H1 (cell line): Measurements from ENCODE around the gene DSE. TPM values are rescaled to one million over a fixed set of nuclear protein-coding genes. Genes with fewer than 3 reads are reported as not detected.

Experiments
- CTCF ChIA-PET: fragments of 300-600 bp; sonication (Branson Sonifier 250); formaldehyde crosslinking; loops from one replicate; lab custom pipeline; 2021; ENCODE audit not compliant: partially characterized antibody; lab: Charles Lee
- POLR2A ChIA-PET: fragments of 300-600 bp; sonication (Branson Sonifier 250); formaldehyde crosslinking; loops from one replicate; lab custom pipeline; 2021; ENCODE audit warnings: inconsistent platforms; ENCODE audit not compliant: partially characterized antibody; lab: Charles Lee
- DNase-seq, 2 experiments: peaks; one replicate each; pipeline versions ENCODE4 v3.0.0 to v3.0.0-alpha.2; 2010 to 2022; ENCODE audit warnings: low spot score in 2 of 2, low read depth in 1 of 2, mixed read lengths in 1 of 2
- FAIRE-seq: peaks from 2 replicates; lab custom pipeline; 2011; peaks lifted over from hg19 to GRCh38; lab: Jason Lieb, UNC
- H2AFZ ChIP-seq: 2 replicates; pipeline ENCODE4 v1.8.1; 2012; ENCODE audit warnings: low read length, inconsistent platforms
- H2AK5ac ChIP-seq: 2 replicates; pipeline ENCODE4 v1.6.1; 2013; ENCODE audit warnings: low read depth, low read length
- H2BK120ac ChIP-seq: replicated peaks from 2 replicates; pipeline ENCODE3; 2013; ENCODE audit warnings: low read depth, low read length, inconsistent platforms
- H2BK12ac ChIP-seq: 2 replicates; pipeline ENCODE4 v1.6.1; 2013; ENCODE audit warnings: low read depth, low read length
- H2BK15ac ChIP-seq: 2 replicates; pipeline ENCODE4 v1.6.1; 2013; ENCODE audit warnings: low read length
- H2BK20ac ChIP-seq: 2 replicates; pipeline ENCODE4 v1.6.1; 2013; ENCODE audit warnings: low read length
- H2BK5ac ChIP-seq: 2 replicates; pipeline ENCODE4 v1.6.1; 2013; ENCODE audit warnings: low read depth, low read length
- H3K14ac ChIP-seq: 2 replicates; pipeline ENCODE4 v1.6.1; 2013; ENCODE audit warnings: inconsistent platforms; ENCODE audit not compliant: insufficient read length
- H3K18ac ChIP-seq: 2 replicates; pipeline ENCODE4 v1.6.1; 2013; ENCODE audit warnings: low read length; ENCODE audit errors: extremely low read depth
- H3K23ac ChIP-seq: 2 replicates; pipeline ENCODE4 v1.6.1; 2013; ENCODE audit warnings: inconsistent platforms; ENCODE audit not compliant: insufficient read length
- H3K23me2 ChIP-seq: 2 replicates; pipeline ENCODE4 v1.6.1; 2013; ENCODE audit warnings: low read depth, low read length
- H3K27ac ChIP-seq: 2 replicates; pipeline ENCODE4 v1.6.1; 2011; ENCODE audit warnings: low read depth, low read length, inconsistent platforms
- H3K27me3 ChIP-seq, 4 experiments: replicated peaks in 1 of 4; 1 replicate in 1 of 4; 2 replicates in 3 of 4; pipeline versions ENCODE4 v1.6.1 to v1.8.1; 2011 to 2013; ENCODE audit warnings: low read length in 3 of 4, mild to moderate bottlenecking in 3 of 4, inconsistent platforms in 2 of 4, mixed read lengths in 2 of 4, moderate library complexity in 1 of 4; ENCODE audit not compliant: control insufficient read depth in 3 of 4, insufficient read depth in 3 of 4; ENCODE audit errors: extremely low read depth in 1 of 4
- H3K36me3 ChIP-seq, 4 experiments: 2 replicates each; pipeline versions ENCODE4 v1.6.1 to v1.8.1; 2011 to 2013; ENCODE audit warnings: mild to moderate bottlenecking in 4 of 4, low read length in 3 of 4, moderate library complexity in 2 of 4, control low read depth in 1 of 4, inconsistent platforms in 1 of 4; ENCODE audit not compliant: insufficient read depth in 4 of 4, control insufficient read depth in 2 of 4
- H3K4ac ChIP-seq: replicated peaks from 2 replicates; pipeline ENCODE3; 2013; ENCODE audit warnings: low read length, low read depth, mixed read lengths, inconsistent platforms; ENCODE audit not compliant: insufficient read length
- H3K4me1 ChIP-seq, 4 experiments: replicated peaks in 1 of 4; 1 replicate in 1 of 4; 2 replicates in 3 of 4; pipeline versions ENCODE4 v1.6.1 to v1.8.1; 2011 to 2013; ENCODE audit warnings: low read length in 3 of 4, inconsistent platforms in 2 of 4, mixed read lengths in 1 of 4; ENCODE audit not compliant: insufficient read depth in 4 of 4, control insufficient read depth in 3 of 4
- H3K4me2 ChIP-seq, 2 experiments: 2 replicates each; pipeline versions ENCODE4 v1.6.1 to v1.8.1; 2011 to 2013; ENCODE audit warnings: low read depth in 2 of 2, low read length in 2 of 2, control low read depth in 1 of 2, inconsistent platforms in 1 of 2, mild to moderate bottlenecking in 1 of 2; ENCODE audit not compliant: insufficient read depth in 1 of 2
- H3K4me3 ChIP-seq, 4 experiments: fragments of 200-600, 300-600 bp in 1 of 4; sonication (generic), shearing (Covaris generic), sonication (Bioruptor Twin) in 1 of 4; 2 replicates each; pipeline versions ENCODE4 v1.5.1 to v1.8.1; 2011 to 2016; ENCODE audit warnings: low read length in 4 of 4, low read depth in 3 of 4, control low read depth in 2 of 4, inconsistent platforms in 2 of 4, mild to moderate bottlenecking in 2 of 4, mixed read lengths in 1 of 4, moderate library complexity in 1 of 4; ENCODE audit not compliant: insufficient read depth in 2 of 4; ENCODE audit errors: extremely low read depth in 1 of 4
- H3K56ac ChIP-seq: replicated peaks from 2 replicates; pipeline ENCODE3; 2013; ENCODE audit warnings: low read depth, mild to moderate bottlenecking, mixed read lengths, low read length, inconsistent platforms; ENCODE audit not compliant: insufficient read length
- H3K79me1 ChIP-seq: 2 replicates; pipeline ENCODE4 v1.6.1; 2013; ENCODE audit warnings: low read depth, low read length, control low read depth
- H3K79me2 ChIP-seq, 2 experiments: 2 replicates each; pipeline versions ENCODE4 v1.6.1 to v1.8.1; 2012 to 2013; ENCODE audit warnings: low read length in 2 of 2, mild to moderate bottlenecking in 2 of 2, inconsistent platforms in 1 of 2; ENCODE audit not compliant: insufficient read depth in 2 of 2, control insufficient read depth in 1 of 2
- H3K9ac ChIP-seq, 4 experiments: replicated peaks in 1 of 4; 1 replicate in 1 of 4; 2 replicates in 3 of 4; pipeline versions ENCODE4 v1.6.1 to v1.8.1; 2011 to 2013; ENCODE audit warnings: low read depth in 3 of 4, low read length in 3 of 4, control low read depth in 2 of 4, mild to moderate bottlenecking in 2 of 4, moderate library complexity in 2 of 4, inconsistent platforms in 1 of 4; ENCODE audit errors: extremely low read depth in 1 of 4
- H3K9me3 ChIP-seq, 2 experiments: 2 replicates each; pipeline versions ENCODE4 v1.6.1 to v1.8.1; 2012 to 2013; ENCODE audit warnings: mild to moderate bottlenecking in 2 of 2, moderate library complexity in 2 of 2, control low read depth in 1 of 2, inconsistent platforms in 1 of 2, low read depth in 1 of 2, low read length in 1 of 2, mixed read lengths in 1 of 2; ENCODE audit not compliant: insufficient read depth in 2 of 2
- H4K20me1 ChIP-seq, 2 experiments: replicated peaks in 1 of 2; 2 replicates each; pipeline versions ENCODE3 to v1.8.1; 2011 to 2013; ENCODE audit warnings: inconsistent platforms in 2 of 2, low read length in 2 of 2, mild to moderate bottlenecking in 1 of 2; ENCODE audit not compliant: insufficient read depth in 2 of 2, control insufficient read depth in 1 of 2
- H4K5ac ChIP-seq: 2 replicates; pipeline ENCODE4 v1.6.1; 2013; ENCODE audit warnings: low read length, low read depth, mixed read lengths, inconsistent platforms; ENCODE audit not compliant: insufficient read length
- H4K8ac ChIP-seq: 2 replicates; pipeline ENCODE4 v1.8.0; 2013; ENCODE audit warnings: mild to moderate bottlenecking, moderate library complexity, low read length, inconsistent platforms; ENCODE audit not compliant: insufficient read depth; ENCODE audit errors: extremely low read depth
- H4K91ac ChIP-seq: replicated peaks from 2 replicates; pipeline ENCODE3; 2013; ENCODE audit warnings: low read length, mixed read lengths, inconsistent platforms; ENCODE audit not compliant: insufficient read length
- NRF1 ChIP-seq: IDR thresholded peaks from 2 replicates; pipeline ENCODE4 v1.6.1; 2011; ENCODE audit warnings: mild to moderate bottlenecking, low read depth, low read length, improper control_type of control experiment
- TCF12 ChIP-seq: IDR thresholded peaks from 2 replicates; pipeline ENCODE4 v1.6.1; 2011; ENCODE audit warnings: low read depth, mild to moderate bottlenecking, low read length
- WGBS, 2 experiments: shearing (Covaris generic) in 1 of 2; methylation state at CpG; one replicate each; pipeline versions ENCODE4 v1.1.6 to v1.1.7; 2013 to 2015; ENCODE audit warnings: low lambda C conversion rate in 2 of 2, mixed read lengths in 2 of 2, inconsistent platforms in 1 of 2, low coverage in 1 of 2, missing lambda C conversion rate in 1 of 2; ENCODE audit not compliant: insufficient replicate concordance in 2 of 2, insufficient coverage in 1 of 2, insufficient read length in 1 of 2; ENCODE audit errors: extremely low coverage in 1 of 2, missing lambda C conversion rate in 1 of 2; 5-methylcytosine and 5-hydroxymethylcytosine counted together
- polyA plus RNA-seq, 7 experiments: library from polyadenylated mRNA; depleted of rRNA in 3 of 7; stranded (reverse) in 5 of 7; unstranded in 2 of 7; fragments of >200 nt in 5 of 7; fragments of 200-250 nt in 2 of 7; gene quantifications; 1 replicate in 5 of 7; 2 replicates in 1 of 7; 4 replicates in 1 of 7; pipeline versions ENCODE4 v1.2.1 to v1.2.3, GENCODE V29; 2011 to 2013; ENCODE audit warnings: missing spikeins in 2 of 7, mixed read lengths in 2 of 7
- total RNA-seq: library from RNA; stranded (reverse); fragmentation: NEBNext Ultra II Directional; extraction: Animal tissue kit (Norgen Biotek cat#: 25700); gene quantifications from 2 replicates; pipeline ENCODE4 v1.2.1, GENCODE V29; 2021

DSE gene
- total and polyA plus RNA-seq, 2 of the 8 experiments (the other 6 are each of a cell fraction or from before 2014, with no cell fraction given), result 32.5 to 94.4 TPM

DNA sequence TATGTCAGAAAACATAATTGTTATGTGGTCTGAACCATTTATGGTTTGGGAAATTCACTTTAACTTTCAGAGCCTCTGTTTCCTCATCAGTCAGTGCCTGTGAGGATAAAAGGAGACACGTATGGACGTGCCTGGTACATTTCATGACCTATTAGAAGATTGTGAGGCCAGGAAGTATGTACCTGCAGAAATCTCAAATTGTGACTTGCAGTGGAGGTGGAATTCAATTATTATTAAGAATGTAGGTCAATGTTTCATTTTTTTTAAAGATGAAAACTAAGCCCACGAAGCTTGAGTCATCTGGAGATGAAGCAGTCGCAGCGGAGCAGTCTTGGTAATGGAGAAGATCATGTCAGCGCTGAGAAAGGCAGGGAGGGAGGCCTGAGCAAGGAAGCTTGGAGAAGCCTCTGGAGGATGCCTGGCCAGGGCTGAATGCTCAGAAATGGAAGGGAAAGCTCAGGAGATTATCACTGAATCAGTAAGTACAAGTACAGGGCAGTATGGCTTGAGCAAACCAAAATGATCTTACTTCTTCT is 3.9 kb upstream of the DSE start:
- Histone ChIP-seq H2AFZ (no peak overlapping the region), H2BK20ac (no peak overlapping the region), H4K8ac (no peak overlapping the region), H2BK5ac (no peak overlapping the region), H3K4me1 (peaks cover 0 to 5% (median 2%) of the 10 kb centered on the region in 4 experiments; a peak in 4 of 7 replicates), H3K23me2 (peaks cover 4% of the 10 kb centered on the region; the same call in 1 of the 2 replicates), H3K9me3 (no peaks in the 10 kb centered on the region), H3K4me3 (no peak overlapping the region), H3K79me2 (0 out of 4 replicates have a peak, but pooled peaks cover 0 to 2% of the 10 kb centered on the region in 2 experiments), H3K27ac (no peak overlapping the region), H4K5ac (no peak overlapping the region), H2BK120ac (no peak overlapping the region), H4K20me1 (no peaks in the 10 kb centered on the region), H3K23ac (no peak overlapping the region), H3K4me2 (no peak overlapping the region), H3K56ac (no peak overlapping the region), H3K36me3 (no peaks in the 10 kb centered on the region)
- no peak for FAIRE-seq
- ChIA-PET POLR2A (interaction anchor here (1.2 to 1.3 kb wide), 2 partner anchors 8 to 87 kb away, joined by 3 to 6 read pairs; partner anchors contain the start of gene TSPYL1), CTCF (interaction anchor here (1.2 to 3.3 kb wide), 4 partner anchors 11 to 145 kb away, joined by 3 to 12 read pairs (median 6); partner anchors contain the start of gene CALHM5)
- DNase-seq, result no peak
- TF ChIP-seq TCF12 (no peak), NRF1 (no peak)
- TF ChIP-seq, all 59 proteins: peak for 0
- Histone ChIP-seq H3K27me3 (no peaks in the 10 kb centered on the region), H2BK15ac (no peak overlapping the region), H3K9ac (no peak overlapping the region), H4K91ac (no peak overlapping the region), H2BK12ac (no peak overlapping the region), H3K4ac (no peak overlapping the region), H3K18ac (no peak overlapping the region), H2AK5ac (no peak overlapping the region), H3K79me1 (no peaks in the 10 kb centered on the region), H3K14ac (no peak overlapping the region)
- 95% methylated on average over 6 of the region's 6 CpGs; no CpG with 5 or more reads in 1 of the 2 experiments for WGBS, 2 experiments
